A549 (cell line): Measurements from ENCODE around the gene NEK9. TPM values are rescaled to one million over a fixed set of nuclear protein-coding genes. Genes with fewer than 3 reads are reported as not detected.

Experiments used
- ATAC-seq, 2 experiments: fragments of 200-7000 bp in 1 of 2; fragments of >200 bp in 1 of 2; cut with Nextera tagmentation in 1 of 2; cut with Tn5 transposase in 1 of 2; 3 replicates each; pipeline versions ENCODE4 v1.8.0 to v1.9.1; 2018 to 2020; ENCODE audit warnings: mild to moderate bottlenecking in 1 of 2, moderate library complexity in 1 of 2
- CTCF ChIA-PET: fragments of 300-600 bp; sonication (Branson Sonifier 250); formaldehyde crosslinking; extraction: SDS; loops from one replicate; lab custom pipeline; 2021; ENCODE audit warnings: antibody characterized with exemption, inconsistent platforms; lab: Yijun Ruan, JAX
- POLR2A ChIA-PET: fragments of 350-600 bp; formaldehyde crosslinking; extraction: SDS; loops from one replicate; lab custom pipeline; 2021; ENCODE audit warnings: antibody characterized with exemption, inconsistent platforms; lab: Yijun Ruan, JAX
- DNase-seq, 2 experiments: peaks; one replicate each; pipeline versions ENCODE4 v3.0.0 to v3.0.0-alpha.2; 2011 to 2016; ENCODE audit warnings: low read depth in 1 of 2, low spot score in 1 of 2
- FAIRE-seq: peaks from 2 replicates; lab custom pipeline; 2011; peaks lifted over from hg19 to GRCh38; lab: Jason Lieb, UNC
- H3K27ac ChIP-seq, 2 experiments: fragments of >200 bp; sonication (Bioruptor Twin); formaldehyde crosslinking; 3 replicates each; pipeline ENCODE4 v1.5.1; 2016 to 2017
- H3K4me1 ChIP-seq: fragments of >200 bp; sonication (Bioruptor Twin); formaldehyde crosslinking; 3 replicates; pipeline ENCODE4 v1.6.1; 2016
- H3K4me2 ChIP-seq: fragments of >200 bp; sonication (Bioruptor Twin); formaldehyde crosslinking; 3 replicates; pipeline ENCODE4 v1.6.1; 2016
- H3K4me3 ChIP-seq: fragments of >200 bp; sonication (Bioruptor Twin); formaldehyde crosslinking; 3 replicates; pipeline ENCODE4 v1.5.1; 2016
- H3K9me3 ChIP-seq: fragments of >200 bp; sonication (Bioruptor Twin); formaldehyde crosslinking; 3 replicates; pipeline ENCODE4 v1.6.1; 2016
- ATOH8 ChIP-seq: fragments of 250-450 bp; sonication (Bioruptor Pico); IDR thresholded peaks from 2 replicates; pipeline ENCODE4 v1.5.0; 2020; ENCODE audit warnings: low read depth, mild to moderate bottlenecking, moderate library complexity
- BCL3 ChIP-seq: fragments of >200 bp; sonication (Bioruptor Twin); formaldehyde crosslinking; IDR thresholded peaks from 3 replicates; pipeline ENCODE4 v1.6.1; 2016
- CHD4 ChIP-seq: fragments of 200-600 bp; sonication (generic); IDR thresholded peaks from 2 replicates; pipeline ENCODE4 v1.6.1; 2016; ENCODE audit warnings: antibody characterized with exemption, mild to moderate bottlenecking, borderline replicate concordance
- EHMT2 ChIP-seq: fragments of 200-600 bp; sonication (generic); IDR thresholded peaks from 2 replicates; pipeline ENCODE4 v1.6.1; 2016; ENCODE audit warnings: antibody characterized with exemption, low read depth, mild to moderate bottlenecking, moderate library complexity
- EP300 ChIP-seq, 2 experiments: fragments of >200 bp; sonication (Bioruptor Twin); formaldehyde crosslinking; IDR thresholded peaks; 2 replicates in 1 of 2; 3 replicates in 1 of 2; pipeline ENCODE4 v1.6.1; 2016 to 2017
- FOSB ChIP-seq: fragments of 250-450 bp; sonication (Bioruptor Pico); IDR thresholded peaks from 2 replicates; pipeline ENCODE4 v1.5.0; 2020; ENCODE audit warnings: mild to moderate bottlenecking, moderate library complexity
- FOSL2 ChIP-seq, 2 experiments: fragments of 450-650 bp in 1 of 2; fragments of >200 bp in 1 of 2; sonication (Bioruptor Twin) in 1 of 2; formaldehyde crosslinking; IDR thresholded peaks; 2 replicates each; pipeline versions ENCODE4 v1.5.0 to v1.6.1; 2016 to 2020; ENCODE audit warnings: mild to moderate bottlenecking in 1 of 2, moderate library complexity in 1 of 2
- HMGXB4 ChIP-seq: fragments of 250-450 bp; sonication (Bioruptor Pico); IDR thresholded peaks from 2 replicates; pipeline ENCODE4 v1.5.0; 2021; ENCODE audit warnings: mild to moderate bottlenecking, moderate library complexity, borderline replicate concordance
- HOXA7 ChIP-seq: fragments of 250-450 bp; sonication (Bioruptor Pico); IDR thresholded peaks from 2 replicates; pipeline ENCODE4 v1.5.0; 2020; ENCODE audit warnings: mild to moderate bottlenecking, moderate library complexity
- NFE2L2 ChIP-seq: fragments of 150-350 bp; conservative IDR thresholded peaks from 2 replicates; pipeline ENCODE4 v1.6.1; 2014; ENCODE audit warnings: low read length
- NR3C1 ChIP-seq: fragments of >200 bp; sonication (Bioruptor Twin); formaldehyde crosslinking; IDR thresholded peaks from 3 replicates; pipeline ENCODE4 v1.6.1; 2017
- PHF8 ChIP-seq: fragments of 200-600 bp; sonication (generic); IDR thresholded peaks from 2 replicates; pipeline ENCODE4 v1.6.1; 2016; ENCODE audit warnings: low read depth, mild to moderate bottlenecking, antibody characterized with exemption, moderate library complexity, borderline replicate concordance
- RAD21 ChIP-seq, 2 experiments: fragments of >200 bp in 1 of 2; sonication (Bioruptor Twin) in 1 of 2; formaldehyde crosslinking in 1 of 2; IDR thresholded peaks in 1 of 2; conservative IDR thresholded peaks in 1 of 2; 2 replicates in 1 of 2; 3 replicates in 1 of 2; pipeline ENCODE4 v1.6.1; 2012 to 2018; ENCODE audit warnings: inconsistent platforms in 1 of 2
- RARB ChIP-seq: fragments of 250-450 bp; sonication (Bioruptor Pico); IDR thresholded peaks from 2 replicates; pipeline ENCODE4 v1.8.0; 2021; ENCODE audit warnings: mild to moderate bottlenecking, moderate library complexity
- REST ChIP-seq: fragments of 200-600 bp; sonication (generic); IDR thresholded peaks from 2 replicates; pipeline ENCODE4 v1.6.1; 2016; ENCODE audit warnings: antibody characterized with exemption, mild to moderate bottlenecking, moderate library complexity
- RNF2 ChIP-seq: fragments of 200-600 bp; sonication (generic); IDR thresholded peaks from 2 replicates; pipeline ENCODE4 v1.6.1; 2016; ENCODE audit warnings: low read depth, mild to moderate bottlenecking, antibody characterized with exemption, moderate library complexity, borderline replicate concordance
- SMC3 ChIP-seq: fragments of >200 bp; sonication (Bioruptor Twin); formaldehyde crosslinking; IDR thresholded peaks from 3 replicates; pipeline ENCODE4 v1.6.1; 2018; ENCODE audit warnings: inconsistent platforms
- ZNF302 ChIP-seq: fragments of 250-450 bp; sonication (Bioruptor Pico); IDR thresholded peaks from 2 replicates; pipeline ENCODE4 v1.9.0; 2021; ENCODE audit warnings: inconsistent platforms, mild to moderate bottlenecking, moderate library complexity
- WGBS: methylation state at CpG from one replicate; pipeline ENCODE4 v1.1.6; 2017; ENCODE audit errors: missing lambda C conversion rate; 5-methylcytosine and 5-hydroxymethylcytosine counted together
- polyA plus RNA-seq, 4 experiments: library from polyadenylated mRNA; depleted of rRNA in 3 of 4; stranded (reverse); fragments of >200 nt; fragmentation: RNase III in 1 of 4; extraction: RNeasy Plus Mini Kit Qiagen cat#74134 plus additional on column Dnase treatment in 1 of 4; gene quantifications; 2 replicates in 3 of 4; 3 replicates in 1 of 4; pipeline ENCODE4 v1.2.3, GENCODE V29; 2011 to 2017
- TF ChIP-seq, protein P1 (sequence below): IDR thresholded peaks from 2 replicates; pipeline ENCODE4 v1.6.1; 2012
- TF ChIP-seq, protein P2 (sequence below): fragments of >200 bp; sonication (Bioruptor Twin); formaldehyde crosslinking; IDR thresholded peaks from 3 replicates; pipeline ENCODE4 v1.5.1; 2016

NEK9 gene
- polyA plus RNA-seq, 2 of the 4 experiments (the other 2 are of a cell fraction), result 49.4 to 75.9 TPM

- Histone ChIP-seq H3K4me3 (no peak overlapping the region), H3K9me3 (no peaks in the 10 kb centered on the region), H3K4me1 (no peaks in the 10 kb centered on the region), H3K27ac (no peak overlapping the region), H3K4me2 (no peak overlapping the region)
- ChIA-PET POLR2A (no interaction called here), CTCF (interaction anchor here (0.7 to 13.1 kb wide), 10 partner anchors 11 to 231 kb away, joined by 3 to 148 read pairs (median 8); partner anchors contain the start of gene EIF2B2)
- no peak for TF ChIP-seq PHF8
- no peak for TF ChIP-seq FOSL2 (IDR thresholded peaks at IDR 0.05)
- TF ChIP-seq FOSL2 (CRISPR knock-in tag; IDR thresholded peaks at IDR 0.05), result no peak
- TF ChIP-seq, protein P1, sequence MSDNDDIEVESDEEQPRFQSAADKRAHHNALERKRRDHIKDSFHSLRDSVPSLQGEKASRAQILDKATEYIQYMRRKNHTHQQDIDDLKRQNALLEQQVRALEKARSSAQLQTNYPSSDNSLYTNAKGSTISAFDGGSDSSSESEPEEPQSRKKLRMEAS, result no peak
- no peak for TF ChIP-seq HMGXB4 (CRISPR knock-in tag)
- ATAC-seq (no peak), FAIRE-seq (no peak), DNase-seq (no peak)
- WGBS, result 77% methylated on average over 3 of the region's 3 CpGs
These were observed 36.5 kb downstream of the NEK9 start for GRCh38 chr14:75090353-75090752.

DNA sequence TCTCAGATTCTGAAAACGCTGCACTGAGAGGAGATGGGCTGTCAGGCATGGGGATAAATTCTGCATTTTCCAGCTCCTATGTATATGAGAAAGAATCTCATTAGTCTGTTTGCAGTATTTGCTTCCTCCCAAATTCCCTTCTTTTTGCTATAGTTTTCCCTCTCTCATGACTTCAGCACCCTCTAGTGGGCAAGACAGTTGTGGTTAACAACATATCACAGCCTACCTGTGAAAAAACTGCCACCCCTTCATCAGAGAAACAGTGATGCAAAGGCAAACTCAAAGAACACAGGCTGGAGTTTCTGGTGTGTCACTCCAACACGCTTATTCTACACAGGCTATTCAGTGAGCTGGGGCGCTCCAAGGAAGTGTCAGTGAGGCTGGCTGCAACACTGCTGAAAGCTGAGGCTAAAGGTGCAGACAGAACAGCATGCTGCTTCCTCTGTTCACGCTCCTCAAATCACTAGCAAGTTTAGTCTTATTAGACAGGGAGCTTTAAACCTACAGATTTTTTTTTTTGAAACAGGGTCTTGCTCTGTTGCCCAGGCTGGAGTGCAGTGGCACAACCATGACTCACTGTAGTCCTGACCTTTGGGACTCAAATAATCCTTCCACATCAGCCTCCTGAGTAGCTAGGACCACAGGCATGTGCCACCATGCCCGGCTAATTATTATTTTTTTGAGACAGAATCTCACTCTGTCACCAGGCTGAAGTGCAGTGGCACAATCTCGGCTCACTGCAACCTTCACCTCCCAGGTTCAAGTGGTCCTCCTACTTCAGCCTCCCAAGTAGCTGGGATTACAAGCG is 38.1 kb downstream of the NEK9 start:
- WGBS, result 53% methylated on average over 7 of the region's 7 CpGs
- H3K4me3 ChIP-seq, result no peak overlapping the region
- POLR2A ChIA-PET, result interaction anchor here (1.3 to 1.4 kb wide), 2 partner anchors 19 to 207 kb away, joined by 3 to 6 read pairs; partner anchors contain the start of gene ZC2HC1C
- H3K4me2 ChIP-seq, result no peak overlapping the region
- ATAC-seq (peak; percentile 90 to 94), FAIRE-seq (no peak), DNase-seq (peak; percentile 43 to 63)
- no peak overlapping the region for H3K27ac ChIP-seq
- no peaks in the 10 kb centered on the region for H3K9me3 ChIP-seq
- CTCF ChIA-PET, result interaction anchor here (0.6 to 13.1 kb wide), 78 partner anchors 8 to 483 kb away, joined by 3 to 148 read pairs (median 6); partner anchors contain the start of genes ACYP1, EIF2B2, MLH3 and PGF
- no peaks in the 10 kb centered on the region for H3K4me1 ChIP-seq
- TF ChIP-seq NFE2L2, result no peak
- no peak for TF ChIP-seq ATOH8 (CRISPR knock-in tag)
- TF ChIP-seq BCL3, result no peak
- no peak for TF ChIP-seq EP300 (IDR thresholded peaks at IDR 0.05)
- peak; percentile 84 to 93 for TF ChIP-seq RAD21 (conservative IDR thresholded peaks at IDR 0.05 in 1 of 2, IDR thresholded peaks at IDR 0.05 in 1 of 2)
- TF ChIP-seq CHD4, result no peak
- no peak for TF ChIP-seq REST
- no peak for TF ChIP-seq RARB (CRISPR knock-in tag)
- TF ChIP-seq EHMT2, result no peak
- TF ChIP-seq FOSL2 (IDR thresholded peaks at IDR 0.05), result no peak
- no peak for TF ChIP-seq FOSL2 (CRISPR knock-in tag; IDR thresholded peaks at IDR 0.05)
- TF ChIP-seq, protein P2, sequence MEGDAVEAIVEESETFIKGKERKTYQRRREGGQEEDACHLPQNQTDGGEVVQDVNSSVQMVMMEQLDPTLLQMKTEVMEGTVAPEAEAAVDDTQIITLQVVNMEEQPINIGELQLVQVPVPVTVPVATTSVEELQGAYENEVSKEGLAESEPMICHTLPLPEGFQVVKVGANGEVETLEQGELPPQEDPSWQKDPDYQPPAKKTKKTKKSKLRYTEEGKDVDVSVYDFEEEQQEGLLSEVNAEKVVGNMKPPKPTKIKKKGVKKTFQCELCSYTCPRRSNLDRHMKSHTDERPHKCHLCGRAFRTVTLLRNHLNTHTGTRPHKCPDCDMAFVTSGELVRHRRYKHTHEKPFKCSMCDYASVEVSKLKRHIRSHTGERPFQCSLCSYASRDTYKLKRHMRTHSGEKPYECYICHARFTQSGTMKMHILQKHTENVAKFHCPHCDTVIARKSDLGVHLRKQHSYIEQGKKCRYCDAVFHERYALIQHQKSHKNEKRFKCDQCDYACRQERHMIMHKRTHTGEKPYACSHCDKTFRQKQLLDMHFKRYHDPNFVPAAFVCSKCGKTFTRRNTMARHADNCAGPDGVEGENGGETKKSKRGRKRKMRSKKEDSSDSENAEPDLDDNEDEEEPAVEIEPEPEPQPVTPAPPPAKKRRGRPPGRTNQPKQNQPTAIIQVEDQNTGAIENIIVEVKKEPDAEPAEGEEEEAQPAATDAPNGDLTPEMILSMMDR, result peak; percentile 86
- no peak for TF ChIP-seq ZNF302 (CRISPR knock-in tag)
- peak; percentile 65 for TF ChIP-seq SMC3
- TF ChIP-seq FOSB, result no peak
- no peak for TF ChIP-seq NR3C1
- TF ChIP-seq RNF2, result no peak
- TF ChIP-seq HOXA7, result no peak
- TF ChIP-seq, all 56 proteins: peak for 3
